Stimulated activated CD4-positive, alpha-beta T cell treated with anti-CD3 and anti-CD28 coated beads, Interleukin-12 subunit alpha, Interleukin-12 subunit beta, amount 100 ng/mL, for 4 hours (primary cell): ENCODE data around the gene SEMA4D.
A peak's percentile ranks its signal among the peaks of the same experiment; 100 is the strongest.
"Not testable (repeated sequence)": the region's sequence is repeated elsewhere in the genome, so short reads cannot be mapped to it uniquely, and the experiment has no call there.

Experiments
- DNase-seq: peaks from one replicate; pipeline ENCODE4 v3.0.0-alpha.2; 2020

Gene SEMA4D

GRCh38 chr9:89479669-89480011, 18.3 kb downstream of the SEMA4D start:
- not testable (repeated sequence) for DNase-seq

GRCh38 chr9:89478821-89479668, 18.9 kb downstream of the SEMA4D start:
- no peak for DNase-seq

GRCh38 chr9:89477811-89478630, 19.9 kb downstream of the SEMA4D start:
- peak; percentile 56 for DNase-seq

- DNase-seq = no peak
Observed at GRCh38 chr9:89477384-89477783, 20.5 kb downstream of the SEMA4D start.

GRCh38 chr9:89476546-89476945, 21.4 kb downstream of the SEMA4D start:
- DNase-seq = no peak

GRCh38 chr9:89475891-89476440, 21.9 kb downstream of the SEMA4D start:
- DNase-seq = no peak

- DNase-seq = no peak
Observed at GRCh38 chr9:89474939-89475338, 23.0 kb downstream of the SEMA4D start.

GRCh38 chr9:89473762-89474469, 24.0 kb downstream of the SEMA4D start:
- DNase-seq = no peak

- not testable (repeated sequence) for DNase-seq
Observed at GRCh38 chr9:89471796-89472320, 26.1 kb downstream of the SEMA4D start.

GRCh38 chr9:89471390-89471789, 26.5 kb downstream of the SEMA4D start:
- DNase-seq = no peak

- no peak for DNase-seq
Observed at GRCh38 chr9:89470224-89470839, 27.6 kb downstream of the SEMA4D start.

GRCh38 chr9:89469003-89469402, 28.9 kb downstream of the SEMA4D start:
- DNase-seq = no peak

GRCh38 chr9:89468281-89468960, 29.5 kb downstream of the SEMA4D start:
- DNase-seq = no peak

- DNase-seq = no peak
Observed at GRCh38 chr9:89467278-89467625, 30.7 kb downstream of the SEMA4D start.

GRCh38 chr9:89466451-89467277, 31.2 kb downstream of the SEMA4D start:
- peak; percentile 52 for DNase-seq

- DNase-seq = no peak
Observed at GRCh38 chr9:89465726-89466308, 32.1 kb downstream of the SEMA4D start.

- DNase-seq = no peak
Observed at GRCh38 chr9:89465001-89465451, 32.9 kb downstream of the SEMA4D start.

- DNase-seq = no peak
Observed at GRCh38 chr9:89464300-89464901, 33.5 kb downstream of the SEMA4D start.

- DNase-seq = no peak
Observed at GRCh38 chr9:89462817-89463683, 34.9 kb downstream of the SEMA4D start.
